ENCODE data around the gene COBLL1. TPM values are rescaled to one million over a fixed set of nuclear protein-coding genes. Genes with fewer than 3 reads are reported as not detected.
"Not testable (repeated sequence)": the region's sequence is repeated elsewhere in the genome, so short reads cannot be mapped to it uniquely, and the experiment has no call there.

COBLL1 gene
- polyA plus RNA-seq, 3 donors from 2014 or later: 0.04 to 1.4 TPM; not detected in 1

GRCh38 chr2:164869420-164869772, 27.8 kb upstream of the COBLL1 start:
- H3K4me1 Mint-ChIP-seq: no peaks in the 10 kb centered on the region
- H3K27me3 Mint-ChIP-seq (ENCODE audit: low read depth in 3 of 3): peaks cover 0 to 2% (median 0%) of the 10 kb centered on the region in 3 donors
- H3K36me3 Mint-ChIP-seq: no peaks in the 10 kb centered on the region
- DNase-seq: no peak
- no peak overlapping the region for H3K27ac Mint-ChIP-seq
- peaks cover 0 to 4% (median 0%) of the 10 kb centered on the region in 6 donors for H3K9me3 Mint-ChIP-seq
- no peak overlapping the region for H3K4me3 Mint-ChIP-seq

GRCh38 chr2:164868563-164869419, 27.2 kb upstream of the COBLL1 start:
- no peak for DNase-seq
- no peaks in the 10 kb centered on the region for H3K4me1 Mint-ChIP-seq
- H3K27me3 Mint-ChIP-seq (ENCODE audit: low read depth in 3 of 3): peaks cover 0 to 2% (median 0%) of the 10 kb centered on the region in 3 donors
- no peak overlapping the region for H3K4me3 Mint-ChIP-seq
- peaks cover 0 to 4% (median 0%) of the 10 kb centered on the region in 6 donors for H3K9me3 Mint-ChIP-seq
- H3K36me3 Mint-ChIP-seq: no peaks in the 10 kb centered on the region
- H3K27ac Mint-ChIP-seq: no peak overlapping the region

GRCh38 chr2:164867779-164868397, 26.3 kb upstream of the COBLL1 start:
- no peaks in the 10 kb centered on the region for H3K4me1 Mint-ChIP-seq
- H3K27ac Mint-ChIP-seq: no peak overlapping the region
- no peaks in the 10 kb centered on the region for H3K36me3 Mint-ChIP-seq
- H3K27me3 Mint-ChIP-seq (ENCODE audit: low read depth in 3 of 3): peaks cover 0 to 2% (median 0%) of the 10 kb centered on the region in 3 donors
- no peak overlapping the region for H3K4me3 Mint-ChIP-seq
- peaks cover 0 to 4% (median 0%) of the 10 kb centered on the region in 6 donors for H3K9me3 Mint-ChIP-seq
- no peak for DNase-seq

- not testable (repeated sequence) for DNase-seq; H3K9me3 Mint-ChIP-seq; H3K27me3 Mint-ChIP-seq (ENCODE audit: low read depth in 3 of 3); H3K4me1 Mint-ChIP-seq; H3K4me3 Mint-ChIP-seq; H3K36me3 Mint-ChIP-seq; H3K27ac Mint-ChIP-seq
Observed at GRCh38 chr2:164866381-164866780, 24.8 kb upstream of the COBLL1 start.

GRCh38 chr2:164860694-164861042, 19.0 kb upstream of the COBLL1 start:
- Mint-ChIP-seq H3K9me3 (no peaks in the 10 kb centered on the region), H3K27ac (no peak overlapping the region), H3K4me1 (no peaks in the 10 kb centered on the region), H3K27me3 (ENCODE audit: low read depth in 3 of 3) (no peaks in the 10 kb centered on the region), H3K36me3 (no peaks in the 10 kb centered on the region), H3K4me3 (no peak overlapping the region)
- DNase-seq: no peak

GRCh38 chr2:164859906-164860693, 18.5 kb upstream of the COBLL1 start:
- not testable (repeated sequence) for H3K36me3 Mint-ChIP-seq; H3K27me3 Mint-ChIP-seq (ENCODE audit: low read depth in 3 of 3); H3K27ac Mint-ChIP-seq; DNase-seq; H3K4me3 Mint-ChIP-seq; H3K4me1 Mint-ChIP-seq; H3K9me3 Mint-ChIP-seq

- Mint-ChIP-seq H3K9me3 (no peaks in the 10 kb centered on the region), H3K27ac (no peak overlapping the region), H3K27me3 (ENCODE audit: low read depth in 3 of 3) (no peaks in the 10 kb centered on the region), H3K4me3 (no peak overlapping the region), H3K4me1 (no peaks in the 10 kb centered on the region), H3K36me3 (no peaks in the 10 kb centered on the region)
- DNase-seq: no peak
Observed at GRCh38 chr2:164859251-164859818, 17.7 kb upstream of the COBLL1 start.

- Mint-ChIP-seq H3K4me3 (no peak overlapping the region), H3K36me3 (no peaks in the 10 kb centered on the region), H3K27ac (no peak overlapping the region), H3K9me3 (no peaks in the 10 kb centered on the region), H3K27me3 (ENCODE audit: low read depth in 3 of 3) (peaks cover 0 to 2% (median 2%) of the 10 kb centered on the region in 3 donors), H3K4me1 (peaks cover 2 to 5% of the 10 kb centered on the region in 2 donors)
- no peak for DNase-seq
Observed at GRCh38 chr2:164852086-164852485, 10.5 kb upstream of the COBLL1 start.

GRCh38 chr2:164850235-164850634, 8.6 kb upstream of the COBLL1 start:
- no peak overlapping the region for H3K27ac Mint-ChIP-seq
- H3K27me3 Mint-ChIP-seq (ENCODE audit: low read depth in 3 of 3): peaks cover 0 to 2% (median 2%) of the 10 kb centered on the region in 3 donors
- no peak overlapping the region for H3K4me3 Mint-ChIP-seq
- H3K4me1 Mint-ChIP-seq: peaks cover 2 to 5% of the 10 kb centered on the region in 2 donors
- H3K9me3 Mint-ChIP-seq: peaks cover 0 to 2% (median 0%) of the 10 kb centered on the region in 6 donors
- no peak for DNase-seq
- no peaks in the 10 kb centered on the region for H3K36me3 Mint-ChIP-seq

GRCh38 chr2:164849506-164849905, 7.9 kb upstream of the COBLL1 start:
- peaks cover 0 to 2% (median 2%) of the 10 kb centered on the region in 3 donors for H3K27me3 Mint-ChIP-seq (ENCODE audit: low read depth in 3 of 3)
- DNase-seq: no peak
- peaks cover 2 to 5% of the 10 kb centered on the region in 2 donors for H3K4me1 Mint-ChIP-seq
- H3K27ac Mint-ChIP-seq: no peak overlapping the region
- no peaks in the 10 kb centered on the region for H3K36me3 Mint-ChIP-seq
- peaks cover 0 to 2% (median 0%) of the 10 kb centered on the region in 6 donors for H3K9me3 Mint-ChIP-seq
- H3K4me3 Mint-ChIP-seq: no peak overlapping the region

- Mint-ChIP-seq H3K4me3 (no peak overlapping the region), H3K9me3 (peaks cover 0 to 2% (median 0%) of the 10 kb centered on the region in 6 donors), H3K4me1 (peaks cover 2 to 5% of the 10 kb centered on the region in 2 donors), H3K27me3 (ENCODE audit: low read depth in 3 of 3) (peaks cover 2% of the 10 kb centered on the region in 3 donors), H3K27ac (no peak overlapping the region), H3K36me3 (no peaks in the 10 kb centered on the region)
- no peak for DNase-seq
Observed at GRCh38 chr2:164847981-164848741, 6.5 kb upstream of the COBLL1 start.

- Mint-ChIP-seq H3K27me3 (ENCODE audit: low read depth in 3 of 3) (peaks cover 2 to 4% (median 2%) of the 10 kb centered on the region in 3 donors), H3K9me3 (peaks cover 0 to 2% (median 0%) of the 10 kb centered on the region in 6 donors), H3K36me3 (no peaks in the 10 kb centered on the region), H3K4me3 (no peak overlapping the region), H3K4me1 (peaks cover 2 to 5% of the 10 kb centered on the region in 2 donors), H3K27ac (no peak overlapping the region)
- DNase-seq: no peak
Observed at GRCh38 chr2:164847291-164847690, 5.7 kb upstream of the COBLL1 start.

- H3K4me1 Mint-ChIP-seq: peaks cover 4 to 5% of the 10 kb centered on the region in 2 donors
- H3K9me3 Mint-ChIP-seq: peaks cover 0 to 2% (median 0%) of the 10 kb centered on the region in 6 donors
- peaks cover 2 to 6% (median 2%) of the 10 kb centered on the region in 3 donors for H3K27me3 Mint-ChIP-seq (ENCODE audit: low read depth in 3 of 3)
- H3K36me3 Mint-ChIP-seq: no peaks in the 10 kb centered on the region
- DNase-seq: no peak
- no peak overlapping the region for H3K4me3 Mint-ChIP-seq
- H3K27ac Mint-ChIP-seq: no peak overlapping the region
Observed at GRCh38 chr2:164846276-164846675, 4.7 kb upstream of the COBLL1 start.

All from immature natural killer cell (primary cell).